Duodenal mucosa (tissue), 2 donors: ENCODE results near the gene NR2F6.
A peak's percentile ranks its signal among the peaks of the same experiment; 100 is the strongest.
"Not testable (repeated sequence)": the region's sequence is repeated elsewhere in the genome, so short reads cannot be mapped to it uniquely, and the experiment has no call there.

Source experiments
- H3K27ac ChIP-seq: one replicate; pipeline ENCODE4 v1.7.0; 2013; ENCODE audit warnings: low read depth, low read length
- H3K27me3 ChIP-seq, 2 donors: one replicate each; pipeline ENCODE4 v1.7.0; 2013; ENCODE audit warnings: low read length in 2 of 2, control low read depth in 1 of 2; ENCODE audit not compliant: insufficient read depth in 2 of 2, control insufficient read depth in 1 of 2
- H3K36me3 ChIP-seq, 2 donors: one replicate each; pipeline ENCODE4 v1.7.0; 2013; ENCODE audit warnings: low read length in 2 of 2, control low read depth in 1 of 2; ENCODE audit not compliant: insufficient read depth in 2 of 2, control insufficient read depth in 1 of 2
- H3K4me1 ChIP-seq, 2 donors: one replicate each; pipeline ENCODE4 v1.7.0; 2013; ENCODE audit warnings: low read length in 2 of 2, control low read depth in 1 of 2; ENCODE audit not compliant: insufficient read depth in 2 of 2, control insufficient read depth in 1 of 2
- H3K4me3 ChIP-seq, 2 donors: one replicate each; pipeline ENCODE4 v1.7.0; 2013; ENCODE audit warnings: low read length in 2 of 2, low read depth in 1 of 2
- H3K9ac ChIP-seq, 2 donors: one replicate each; pipeline ENCODE4 v1.7.0; 2013; ENCODE audit warnings: low read length in 2 of 2, low read depth in 1 of 2
- H3K9me3 ChIP-seq, 2 donors: one replicate each; pipeline ENCODE4 v1.7.0; 2013; ENCODE audit warnings: low read length in 2 of 2, control low read depth in 1 of 2; ENCODE audit not compliant: control insufficient read depth in 1 of 2

NR2F6 gene

GRCh38 chr19:17282488-17283125 lies 36.9 kb upstream of the NR2F6 start:
- peak overlapping the region; percentile 23 to 65 for H3K4me3 ChIP-seq
- peaks cover 0 to 3% of the 10 kb centered on the region in 2 donors for H3K27me3 ChIP-seq
- peaks cover 7 to 15% of the 10 kb centered on the region in 2 donors for H3K4me1 ChIP-seq
- H3K9me3 ChIP-seq, result no peaks in the 10 kb centered on the region
- peaks cover 0 to 7% of the 10 kb centered on the region in 2 donors for H3K36me3 ChIP-seq
- H3K27ac ChIP-seq, result no peak overlapping the region
- H3K9ac ChIP-seq, result peak overlapping the region in 1 of 2 donors; percentile 54

- Histone ChIP-seq H3K4me3 (peak within 1 kb of the TSS; percentile 47 to 65), H3K9ac (peak within 1 kb of the TSS in 1 of 2 donors; percentile 54), H3K9me3 (no peaks in the 10 kb centered on the region), H3K27me3 (peaks cover 0 to 3% of the 10 kb centered on the region in 2 donors), H3K36me3 (peaks cover 3 to 15% of the 10 kb centered on the region in 2 donors), H3K27ac (no peak within 1 kb of the TSS), H3K4me1 (peaks cover 7 to 15% of the 10 kb centered on the region in 2 donors)
Observed at GRCh38 chr19:17281391-17282304, 35.9 kb upstream of the NR2F6 start, which contains the start of gene ANKLE1. Gene ANKLE1 (plus strand): TSS chr19:17281901. CDS start chr19:17281921, 20 bp downstream.

- Histone ChIP-seq H3K36me3 (peaks cover 6 to 35% of the 10 kb centered on the region in 2 donors), H3K4me3 (no peak overlapping the region), H3K4me1 (peaks cover 7 to 15% of the 10 kb centered on the region in 2 donors), H3K9me3 (no peaks in the 10 kb centered on the region), H3K27ac (no peak overlapping the region), H3K9ac (no peak overlapping the region), H3K27me3 (no peaks in the 10 kb centered on the region)
Observed at GRCh38 chr19:17279436-17279835, 33.7 kb upstream of the NR2F6 start.

GRCh38 chr19:17275441-17276175 lies 29.9 kb upstream of the NR2F6 start:
- H3K9ac ChIP-seq, result no peak overlapping the region
- no peaks in the 10 kb centered on the region for H3K4me1 ChIP-seq
- H3K9me3 ChIP-seq, result no peaks in the 10 kb centered on the region
- H3K27me3 ChIP-seq, result no peaks in the 10 kb centered on the region
- no peak overlapping the region for H3K4me3 ChIP-seq
- H3K27ac ChIP-seq, result no peak overlapping the region
- H3K36me3 ChIP-seq, result peaks cover 6 to 61% of the 10 kb centered on the region in 2 donors

- not testable (repeated sequence) for H3K9ac ChIP-seq, H3K4me3 ChIP-seq, H3K9me3 ChIP-seq, H3K27me3 ChIP-seq, H3K4me1 ChIP-seq, H3K27ac ChIP-seq
- peaks cover 6 to 65% of the 10 kb centered on the region in 2 donors for H3K36me3 ChIP-seq
Observed at GRCh38 chr19:17274892-17275291, 29.2 kb upstream of the NR2F6 start.

GRCh38 chr19:17268754-17269153 lies 23.0 kb upstream of the NR2F6 start:
- Histone ChIP-seq H3K9ac (no peak overlapping the region), H3K27ac (no peak overlapping the region), H3K4me1 (peaks cover 6 to 9% of the 10 kb centered on the region in 2 donors), H3K36me3 (peaks cover 0 to 27% of the 10 kb centered on the region in 2 donors), H3K9me3 (no peaks in the 10 kb centered on the region), H3K4me3 (no peak overlapping the region), H3K27me3 (no peaks in the 10 kb centered on the region)

GRCh38 chr19:17266975-17267788 lies 21.5 kb upstream of the NR2F6 start, which contains the start of gene BABAM1:
Gene BABAM1 (plus strand): TSS chr19:17267443. CDS start chr19:17268807, 1,364 bp downstream.
- H3K36me3 ChIP-seq, result peaks cover 0 to 20% of the 10 kb centered on the region in 2 donors
- H3K9ac ChIP-seq, result peak within 1 kb of the TSS; percentile 77 to 92
- H3K27me3 ChIP-seq, result no peaks in the 10 kb centered on the region
- peaks cover 6 to 9% of the 10 kb centered on the region in 2 donors for H3K4me1 ChIP-seq
- peak within 1 kb of the TSS; percentile 96 to 97 for H3K4me3 ChIP-seq
- no peak within 1 kb of the TSS for H3K27ac ChIP-seq
- H3K9me3 ChIP-seq, result no peaks in the 10 kb centered on the region

- Histone ChIP-seq H3K27me3 (no peaks in the 10 kb centered on the region), H3K9ac (no peak overlapping the region), H3K27ac (no peak overlapping the region), H3K4me1 (peaks cover 6 to 9% of the 10 kb centered on the region in 2 donors), H3K36me3 (peaks cover 0 to 15% of the 10 kb centered on the region in 2 donors), H3K4me3 (peak overlapping the region in 1 of 2 donors; percentile 23), H3K9me3 (no peaks in the 10 kb centered on the region)
Observed at GRCh38 chr19:17266589-17266974, 20.9 kb upstream of the NR2F6 start.

- no peak overlapping the region for H3K4me3 ChIP-seq
- no peaks in the 10 kb centered on the region for H3K27me3 ChIP-seq
- no peak overlapping the region for H3K9ac ChIP-seq
- H3K4me1 ChIP-seq, result peaks cover 6 to 10% of the 10 kb centered on the region in 2 donors
- H3K27ac ChIP-seq, result no peak overlapping the region
- H3K36me3 ChIP-seq, result peaks cover 0 to 9% of the 10 kb centered on the region in 2 donors
- H3K9me3 ChIP-seq, result no peaks in the 10 kb centered on the region
Observed at GRCh38 chr19:17266026-17266425, 20.3 kb upstream of the NR2F6 start.
